ENCODE measurements around the gene THAP12.
"Not testable (repeated sequence)": the region's sequence is repeated elsewhere in the genome, so short reads cannot be mapped to it uniquely, and the experiment has no call there.

Gene THAP12, protein sequence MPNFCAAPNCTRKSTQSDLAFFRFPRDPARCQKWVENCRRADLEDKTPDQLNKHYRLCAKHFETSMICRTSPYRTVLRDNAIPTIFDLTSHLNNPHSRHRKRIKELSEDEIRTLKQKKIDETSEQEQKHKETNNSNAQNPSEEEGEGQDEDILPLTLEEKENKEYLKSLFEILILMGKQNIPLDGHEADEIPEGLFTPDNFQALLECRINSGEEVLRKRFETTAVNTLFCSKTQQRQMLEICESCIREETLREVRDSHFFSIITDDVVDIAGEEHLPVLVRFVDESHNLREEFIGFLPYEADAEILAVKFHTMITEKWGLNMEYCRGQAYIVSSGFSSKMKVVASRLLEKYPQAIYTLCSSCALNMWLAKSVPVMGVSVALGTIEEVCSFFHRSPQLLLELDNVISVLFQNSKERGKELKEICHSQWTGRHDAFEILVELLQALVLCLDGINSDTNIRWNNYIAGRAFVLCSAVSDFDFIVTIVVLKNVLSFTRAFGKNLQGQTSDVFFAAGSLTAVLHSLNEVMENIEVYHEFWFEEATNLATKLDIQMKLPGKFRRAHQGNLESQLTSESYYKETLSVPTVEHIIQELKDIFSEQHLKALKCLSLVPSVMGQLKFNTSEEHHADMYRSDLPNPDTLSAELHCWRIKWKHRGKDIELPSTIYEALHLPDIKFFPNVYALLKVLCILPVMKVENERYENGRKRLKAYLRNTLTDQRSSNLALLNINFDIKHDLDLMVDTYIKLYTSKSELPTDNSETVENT

DNA sequence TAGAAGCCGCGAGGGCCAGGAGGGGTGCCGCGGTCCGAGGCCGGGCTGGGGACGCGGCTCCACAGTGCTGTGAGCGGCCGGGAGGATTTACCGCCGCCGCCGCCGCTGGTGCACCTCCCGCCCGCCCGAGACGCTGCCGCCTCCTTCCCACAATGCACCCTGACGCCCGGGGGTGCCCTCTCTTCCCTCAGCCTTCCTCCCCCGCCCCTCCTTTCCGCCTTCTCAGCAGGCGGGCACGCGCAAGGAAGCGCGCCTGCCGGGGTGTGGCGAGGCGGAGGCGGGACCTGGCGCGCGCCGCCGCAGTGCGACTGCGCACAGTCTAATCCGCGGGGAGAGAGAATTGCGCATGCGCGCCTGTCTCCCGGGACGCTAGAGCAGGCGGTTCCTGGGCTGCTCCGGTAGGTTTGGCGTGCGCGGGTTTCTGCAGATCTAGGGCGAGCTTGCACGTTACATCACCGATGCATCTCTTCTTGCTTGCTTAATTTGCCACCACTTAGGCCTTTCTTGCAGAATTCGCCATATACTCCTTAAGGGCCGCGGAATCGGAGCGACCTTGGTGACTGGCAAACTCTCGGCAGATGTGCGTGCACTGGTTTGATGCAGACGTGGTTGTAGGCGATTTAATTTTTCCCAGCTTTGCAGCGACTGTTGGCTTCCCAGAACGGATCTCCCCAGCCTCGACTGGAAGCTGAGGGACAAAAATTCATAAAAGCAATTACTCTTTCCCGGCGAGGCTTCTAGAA, at the start of gene THAP12, which contains the start of gene GVQW3:
TSS of gene THAP12 (minus strand) at position 156 of the 743 bp plus-strand sequence. CDS start 296 bp downstream, outside the sequence.
TSS of gene GVQW3 (plus strand) at position 347 of the 743 bp plus-strand sequence. CDS start 506 bp downstream, outside the sequence.
- DNase-seq, result peak; percentile 94 to 99

DNA sequence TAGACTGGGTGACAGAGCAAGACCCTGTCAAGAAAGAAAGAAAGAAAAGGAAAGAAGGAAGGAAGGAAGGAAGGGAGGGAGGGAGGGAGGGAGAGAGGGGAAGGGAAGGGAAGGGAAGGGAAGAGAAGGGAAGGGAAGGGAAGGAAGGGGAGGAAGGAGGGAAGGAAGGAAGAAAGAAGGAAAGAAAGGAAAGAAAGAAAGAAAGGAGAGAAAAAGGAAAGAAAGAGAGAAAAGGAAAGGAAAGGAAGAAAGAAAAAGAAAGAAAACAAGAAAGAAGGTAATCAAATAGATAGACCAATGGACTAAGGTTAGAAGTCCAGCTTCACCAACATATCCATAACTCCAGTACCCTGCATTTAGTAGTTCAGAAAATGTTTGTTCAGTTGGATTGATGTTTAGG, 45.7 kb upstream of the THAP12 start:
- DNase-seq, result no peak

DNA sequence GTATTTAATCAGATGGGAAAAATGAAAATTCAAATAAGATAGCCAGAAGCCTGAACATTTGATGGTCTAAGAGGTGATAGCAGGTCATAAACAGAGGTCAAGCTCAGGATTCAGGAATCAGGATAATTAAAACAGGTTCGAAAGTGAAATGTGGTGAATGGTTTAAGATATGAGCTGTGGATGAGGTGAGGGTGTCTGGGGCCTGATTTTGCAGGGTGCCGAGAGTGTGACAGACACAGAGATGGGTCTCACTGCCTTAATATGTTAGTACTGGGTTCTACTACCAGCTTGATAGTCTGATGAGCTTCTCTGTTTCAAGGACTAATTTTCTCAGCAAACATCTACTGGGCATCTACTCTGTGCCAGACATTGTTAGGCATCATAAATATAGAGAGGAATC, 44.0 kb upstream of the THAP12 start:
- DNase-seq, result no peak

- no peak for DNase-seq
Observed at GRCh38 chr11:76424379-76424778, 43.4 kb upstream of the THAP12 start.

DNA sequence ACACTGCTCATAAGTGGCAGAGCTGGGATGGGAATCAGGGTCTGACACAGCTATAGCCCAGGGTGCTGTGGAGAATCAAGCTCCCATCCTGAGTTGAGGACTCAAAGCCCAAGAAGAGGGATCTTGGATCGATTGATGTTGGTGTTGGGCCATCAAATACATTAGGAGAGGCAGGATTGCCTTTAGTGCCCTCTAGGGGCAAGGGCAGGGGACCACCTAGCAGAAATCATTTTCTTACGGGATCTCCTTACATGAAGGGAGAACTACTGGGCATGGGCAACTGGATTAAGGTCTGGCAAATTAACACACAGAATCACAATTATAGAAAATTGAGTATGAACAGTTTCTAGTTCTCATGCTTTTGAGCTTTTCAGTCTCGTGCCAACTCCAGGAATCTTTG, 39.0 kb upstream of the THAP12 start:
- peak in 1 of 2 experiments; percentile 14 for DNase-seq

GRCh38 chr11:76415073-76415472, 34.1 kb upstream of the THAP12 start:
- DNase-seq, result no peak

DNA sequence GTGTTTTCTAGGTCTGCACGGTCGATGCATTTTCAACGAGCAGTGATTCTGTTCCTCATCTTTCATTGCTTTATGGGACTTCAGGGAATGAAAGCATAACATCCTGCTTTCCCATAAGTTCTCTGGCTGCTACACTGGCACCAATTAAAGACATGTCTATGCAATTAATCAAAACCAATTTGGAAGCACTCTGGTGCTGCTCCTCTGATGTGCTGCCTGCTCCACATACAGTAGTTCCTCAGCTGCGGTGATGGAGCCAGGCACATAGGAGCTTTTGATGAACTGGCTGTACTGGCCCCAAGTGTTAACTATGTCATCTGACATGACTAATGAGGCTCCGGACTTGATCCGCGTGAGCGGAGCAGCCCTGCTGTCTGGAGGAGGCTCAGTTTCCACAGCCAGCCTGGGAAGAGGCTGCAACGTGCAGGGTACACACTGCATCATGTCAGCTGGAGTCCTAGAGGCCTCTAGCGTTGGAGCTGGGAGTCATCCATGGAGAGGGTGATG, 30.0 kb upstream of the THAP12 start:
- DNase-seq, result peak; percentile 23 to 56

DNA sequence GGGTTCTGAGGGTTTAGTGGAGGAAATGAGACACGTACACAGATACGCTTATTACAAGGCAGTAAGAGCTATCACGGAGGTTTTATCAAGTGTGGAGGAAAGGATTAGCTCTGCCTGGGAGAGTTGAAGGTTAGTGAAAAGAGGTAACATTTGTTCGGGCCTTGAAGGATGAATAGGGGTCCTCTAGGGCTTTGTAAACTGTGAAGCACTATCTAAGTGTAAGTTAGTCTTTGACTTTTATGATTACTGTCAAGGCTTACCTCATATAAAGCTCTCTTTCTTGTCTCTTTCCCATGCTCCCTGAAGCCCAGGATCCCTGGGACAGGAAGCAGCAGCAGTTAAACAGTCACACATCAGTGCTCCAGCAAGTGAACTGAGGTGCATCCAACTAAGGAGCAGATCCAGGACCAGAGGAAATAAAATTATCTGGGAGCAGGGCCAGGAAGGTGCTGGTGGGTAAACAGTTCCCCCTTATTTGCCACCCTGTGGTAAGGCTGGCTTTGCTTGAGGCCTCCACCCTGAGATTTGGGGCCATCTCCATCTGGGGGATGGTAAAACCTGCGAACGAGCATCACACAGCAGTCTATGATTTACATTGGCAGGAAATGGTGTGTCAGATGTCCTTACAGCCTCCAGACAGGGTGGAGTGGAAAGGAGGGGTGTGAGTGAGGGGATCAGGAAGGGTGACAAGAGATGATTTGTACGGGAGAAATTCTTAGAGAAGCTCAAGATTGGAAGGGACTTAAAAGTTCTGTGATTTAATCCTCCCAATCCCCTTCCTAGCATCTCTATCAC, 27.4 kb upstream of the THAP12 start:
- DNase-seq, result peak; percentile 34 to 82

- DNase-seq, result no peak
Observed at GRCh38 chr11:76406359-76406758, 25.4 kb upstream of the THAP12 start.

- DNase-seq, result not testable (repeated sequence)
Observed at GRCh38 chr11:76401484-76401883, 20.6 kb upstream of the THAP12 start.

DNA sequence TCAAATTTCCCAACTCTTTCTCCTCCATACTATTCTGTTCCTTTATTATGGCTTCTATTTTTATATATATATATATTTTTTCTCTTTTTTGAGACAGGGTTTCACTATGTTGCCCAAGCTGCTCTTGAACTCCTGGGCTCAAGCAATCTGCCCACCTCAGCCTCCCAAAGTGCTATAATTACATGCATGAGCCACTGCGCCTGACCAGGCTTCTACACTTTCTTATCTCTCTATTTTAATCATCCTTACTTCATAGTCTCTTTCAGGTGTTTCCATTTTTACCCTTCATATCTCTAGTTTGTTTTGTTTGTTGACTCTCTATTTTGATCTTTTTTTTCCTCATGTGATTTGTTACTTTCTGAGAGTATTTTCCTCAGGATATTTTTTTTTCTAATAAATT, 20.0 kb upstream of the THAP12 start:
- DNase-seq, result no peak

DNA sequence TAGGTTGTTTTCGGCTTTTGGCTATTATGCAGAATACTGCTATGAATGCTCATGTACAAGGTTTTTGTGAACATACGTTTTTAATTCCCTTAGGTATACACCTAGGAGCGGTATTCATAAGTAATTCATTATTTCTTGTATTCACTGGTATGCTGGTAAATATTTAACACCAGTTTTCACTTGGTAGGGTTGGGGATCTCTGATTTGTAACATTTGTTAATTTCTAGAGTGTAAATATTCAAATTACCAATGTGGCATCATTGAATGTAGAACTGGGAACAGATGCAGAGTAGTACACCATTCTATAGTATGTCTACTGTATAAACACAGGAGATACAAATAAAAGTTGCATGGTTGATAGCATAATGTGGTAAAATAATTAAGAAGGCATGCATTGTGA, 16.5 kb upstream of the THAP12 start:
- no peak for DNase-seq

GRCh38 chr11:76395296-76395695, 14.4 kb upstream of the THAP12 start:
- DNase-seq, result no peak

- DNase-seq, result no peak
Observed at GRCh38 chr11:76394411-76394810, 13.5 kb upstream of the THAP12 start.

DNA sequence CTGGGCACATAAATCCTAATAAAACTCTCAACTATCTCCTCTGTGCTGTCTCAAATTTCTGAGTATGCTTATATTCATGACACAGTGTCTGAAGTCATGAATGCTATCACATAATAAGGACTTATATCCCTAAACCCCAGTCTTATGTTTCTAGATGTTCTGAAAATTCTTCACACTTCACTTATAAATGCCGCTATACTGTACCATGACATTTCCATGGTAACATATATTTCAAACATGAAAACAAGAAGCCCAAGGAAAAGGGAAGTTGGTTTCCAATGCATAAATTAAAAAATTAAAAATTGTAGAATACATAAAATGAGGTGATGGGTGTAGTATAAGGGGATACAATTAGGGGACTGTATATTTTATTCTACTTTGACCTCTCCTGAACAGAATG, 11.9 kb upstream of the THAP12 start:
- no peak for DNase-seq

DNA sequence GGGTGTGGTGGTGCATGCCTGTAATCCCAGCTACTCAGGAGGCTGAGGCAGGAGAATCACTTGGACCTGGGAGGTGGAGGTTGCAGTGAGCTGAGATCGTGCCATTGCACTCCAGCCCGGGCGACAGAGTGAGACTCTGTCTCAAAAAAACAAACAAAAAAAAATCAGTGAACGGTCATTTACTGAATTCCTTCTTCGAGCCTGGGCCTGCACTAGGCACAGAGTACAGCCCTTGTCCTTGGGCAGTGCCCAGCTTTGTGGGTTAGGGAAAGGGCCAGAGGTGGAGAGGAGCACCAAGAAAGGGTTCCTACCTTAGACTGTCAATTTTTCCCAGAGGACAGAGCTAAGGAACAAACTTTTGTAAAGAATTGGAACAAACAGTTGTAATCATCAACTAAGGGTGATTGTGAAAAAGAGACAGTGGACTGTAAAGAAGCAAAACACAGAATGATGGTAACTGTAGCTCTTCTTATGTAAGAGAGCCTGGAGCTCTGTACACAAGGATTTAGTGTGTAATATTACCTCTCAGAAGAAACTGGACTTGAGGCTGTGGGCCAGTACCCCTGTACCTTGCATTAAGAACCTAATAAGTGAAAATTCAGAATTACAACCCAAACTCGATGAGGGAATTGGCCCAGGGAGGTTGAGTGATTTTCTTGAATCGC, 11.0 kb upstream of the THAP12 start:
- DNase-seq, result no peak

GRCh38 chr11:76391021-76391420, 10.1 kb upstream of the THAP12 start:
- peak in 1 of 2 experiments; percentile 23 for DNase-seq

- no peak for DNase-seq
Observed at GRCh38 chr11:76388408-76388807, 7.5 kb upstream of the THAP12 start.

- DNase-seq, result no peak
Observed at GRCh38 chr11:76385903-76386302, 5.0 kb upstream of the THAP12 start.

DNA sequence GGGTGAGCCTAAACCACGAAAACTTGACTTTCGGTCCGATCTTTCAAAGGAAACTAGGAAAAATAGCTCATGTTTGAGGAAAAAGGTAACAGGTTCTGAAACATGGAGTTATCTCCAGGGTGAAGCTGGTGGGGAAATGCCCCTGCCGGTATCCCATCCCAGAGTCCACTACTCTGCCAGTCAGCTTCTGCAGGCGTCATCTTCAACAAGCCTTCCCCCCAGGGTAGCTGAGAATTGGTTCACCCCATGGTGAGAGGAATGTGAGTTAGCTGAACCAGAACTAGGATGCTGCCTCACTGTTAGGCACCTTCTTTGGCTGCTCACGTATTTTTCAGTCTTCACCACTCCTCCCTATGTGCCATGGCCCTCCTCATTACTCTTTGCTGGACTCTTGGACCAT, 1.3 kb upstream of the THAP12 start:
- no peak for DNase-seq

DNA sequence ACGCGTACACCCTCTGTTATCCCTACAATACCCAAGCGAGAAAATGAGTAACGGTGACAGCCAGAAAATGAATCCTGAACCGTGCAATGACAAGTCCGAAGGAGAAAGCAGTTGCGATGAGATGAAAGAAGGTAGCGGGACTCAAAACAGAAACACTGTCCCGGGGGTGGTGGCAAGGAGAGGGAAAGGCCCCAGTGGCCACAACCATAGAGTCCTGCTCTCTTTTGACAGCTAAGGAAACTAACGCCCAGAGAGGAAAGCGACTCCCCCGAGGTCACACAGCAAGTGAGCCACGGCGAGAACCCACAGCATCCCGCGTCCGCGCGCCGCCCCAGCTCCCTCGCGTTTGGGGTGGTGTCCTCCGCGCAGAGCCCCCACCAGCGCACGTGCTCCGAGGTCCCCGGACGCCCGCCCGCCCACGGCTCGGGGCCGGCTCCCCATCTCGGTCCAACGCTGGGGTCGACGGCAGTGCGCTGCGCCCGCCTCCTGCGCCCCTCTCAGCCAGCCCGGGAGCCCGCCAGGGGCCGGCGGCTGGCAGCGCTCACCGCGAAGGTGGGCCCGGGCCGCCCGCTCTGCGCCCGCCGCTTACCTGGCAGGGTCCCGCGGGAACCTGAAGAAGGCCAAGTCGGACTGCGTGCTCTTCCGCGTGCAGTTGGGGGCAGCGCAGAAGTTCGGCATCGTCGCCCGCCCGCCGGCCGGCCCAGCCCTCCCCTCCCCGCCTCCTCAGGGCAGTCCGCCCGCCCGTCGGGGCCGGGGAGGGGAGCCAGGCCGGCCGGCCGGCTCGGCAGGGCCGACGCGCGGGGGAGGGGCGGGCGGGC, 564 bp downstream of the THAP12 start:
- no peak for DNase-seq

Data from NCI-H446 (cell line).